ENCODE measurements around the gene ARFIP1.

Gene ARFIP1

GRCh38 chr4:152734699-152735050, 45.1 kb upstream of the ARFIP1 start:
- TF ChIP-seq ZBTB7A (IDR thresholded peaks at IDR 0.05; ENCODE audit: low read depth) (no peak), YY1 (IDR thresholded peaks at IDR 0.05; ENCODE audit: low read depth) (no peak), REST (IDR thresholded peaks at IDR 0.05; ENCODE audit: low read depth) (no peak), CEBPB (IDR thresholded peaks at IDR 0.05) (no peak), EP300 (IDR thresholded peaks at IDR 0.05; ENCODE audit: borderline replicate concordance) (no peak), MAX (IDR thresholded peaks at IDR 0.05) (no peak), EGR1 (IDR thresholded peaks at IDR 0.05) (no peak), TAF1 (IDR thresholded peaks at IDR 0.05; ENCODE audit: low read depth) (no peak), TCF12 (IDR thresholded peaks at IDR 0.05; ENCODE audit: low read depth) (no peak), NFIC (IDR thresholded peaks at IDR 0.05) (no peak), USF1 (IDR thresholded peaks at IDR 0.05) (no peak), RAD21 (IDR thresholded peaks at IDR 0.05; ENCODE audit: low read depth) (no peak), TEAD4 (IDR thresholded peaks at IDR 0.05) (no peak), FOXM1 (IDR thresholded peaks at IDR 0.05; ENCODE audit: borderline replicate concordance, low read depth) (no peak), CREB1 (IDR thresholded peaks at IDR 0.05; ENCODE audit: low read depth) (no peak)

- peak; percentile 73 for TF ChIP-seq RAD21 (IDR thresholded peaks at IDR 0.05; ENCODE audit: low read depth)
- TF ChIP-seq CREB1 (IDR thresholded peaks at IDR 0.05; ENCODE audit: low read depth), result no peak
These were observed 44.3 kb upstream of the ARFIP1 start for GRCh38 chr4:152735396-152735859.

- no peak for TF ChIP-seq ZBTB7A (IDR thresholded peaks at IDR 0.05; ENCODE audit: low read depth)
- TF ChIP-seq REST (IDR thresholded peaks at IDR 0.05; ENCODE audit: low read depth), result no peak
- no peak for TF ChIP-seq EP300 (IDR thresholded peaks at IDR 0.05; ENCODE audit: borderline replicate concordance)
These were observed 43.8 kb upstream of the ARFIP1 start for GRCh38 chr4:152735906-152736305.

- TF ChIP-seq YY1 (IDR thresholded peaks at IDR 0.05; ENCODE audit: low read depth), result no peak
- no peak for TF ChIP-seq MAX (IDR thresholded peaks at IDR 0.05)
- no peak for TF ChIP-seq USF1 (IDR thresholded peaks at IDR 0.05)
- no peak for TF ChIP-seq REST (IDR thresholded peaks at IDR 0.05; ENCODE audit: low read depth)
- TF ChIP-seq CREB1 (IDR thresholded peaks at IDR 0.05; ENCODE audit: low read depth), result no peak
- no peak for TF ChIP-seq ZBTB7A (IDR thresholded peaks at IDR 0.05; ENCODE audit: low read depth)
- TF ChIP-seq TAF1 (IDR thresholded peaks at IDR 0.05; ENCODE audit: low read depth), result no peak
- TF ChIP-seq RAD21 (IDR thresholded peaks at IDR 0.05; ENCODE audit: low read depth), result no peak
- TF ChIP-seq CEBPB (IDR thresholded peaks at IDR 0.05), result no peak
- no peak for TF ChIP-seq EP300 (IDR thresholded peaks at IDR 0.05; ENCODE audit: borderline replicate concordance)
- TF ChIP-seq EGR1 (IDR thresholded peaks at IDR 0.05), result no peak
- TF ChIP-seq FOXM1 (IDR thresholded peaks at IDR 0.05; ENCODE audit: borderline replicate concordance, low read depth), result no peak
- TF ChIP-seq TEAD4 (IDR thresholded peaks at IDR 0.05), result no peak
- TF ChIP-seq TCF12 (IDR thresholded peaks at IDR 0.05; ENCODE audit: low read depth), result no peak
- no peak for TF ChIP-seq NFIC (IDR thresholded peaks at IDR 0.05)
These were observed 40.9 kb upstream of the ARFIP1 start for GRCh38 chr4:152738827-152739226.

- no peak for TF ChIP-seq TAF1 (IDR thresholded peaks at IDR 0.05; ENCODE audit: low read depth)
- no peak for TF ChIP-seq TEAD4 (IDR thresholded peaks at IDR 0.05)
- no peak for TF ChIP-seq MAX (IDR thresholded peaks at IDR 0.05)
- no peak for TF ChIP-seq USF1 (IDR thresholded peaks at IDR 0.05)
- no peak for TF ChIP-seq FOXM1 (IDR thresholded peaks at IDR 0.05; ENCODE audit: borderline replicate concordance, low read depth)
These were observed 32.3 kb upstream of the ARFIP1 start for GRCh38 chr4:152747444-152747843.

Measured in Ishikawa (cell line).